C4-2B (cell line): ENCODE measurements around the gene SAMHD1.

Experiments
- H3K27ac ChIP-seq: fragments of 450-650 bp; 2 replicates; pipeline ENCODE4 v1.5.1; 2017
- CTCF ChIP-seq: fragments of 450-650 bp; conservative IDR thresholded peaks from 2 replicates; pipeline ENCODE4 v1.5.1; 2017; ENCODE audit warnings: mild to moderate bottlenecking
- ZFX ChIP-seq: fragments of 450-650 bp; IDR thresholded peaks from 2 replicates; pipeline ENCODE4 v1.6.1; 2017

SAMHD1 gene

GRCh38 chr20:36988494-36988966, 37.0 kb upstream of the SAMHD1 start:
- H3K27ac ChIP-seq = peak overlapping the region; percentile 7; the same call in 1 of the 2 replicates
- TF ChIP-seq CTCF = no peak
- no peak for TF ChIP-seq ZFX

- H3K27ac ChIP-seq = no peak overlapping the region
- TF ChIP-seq CTCF (no peak), ZFX (no peak)
Measured at GRCh38 chr20:36984257-36984638, 32.7 kb upstream of the SAMHD1 start.

DNA sequence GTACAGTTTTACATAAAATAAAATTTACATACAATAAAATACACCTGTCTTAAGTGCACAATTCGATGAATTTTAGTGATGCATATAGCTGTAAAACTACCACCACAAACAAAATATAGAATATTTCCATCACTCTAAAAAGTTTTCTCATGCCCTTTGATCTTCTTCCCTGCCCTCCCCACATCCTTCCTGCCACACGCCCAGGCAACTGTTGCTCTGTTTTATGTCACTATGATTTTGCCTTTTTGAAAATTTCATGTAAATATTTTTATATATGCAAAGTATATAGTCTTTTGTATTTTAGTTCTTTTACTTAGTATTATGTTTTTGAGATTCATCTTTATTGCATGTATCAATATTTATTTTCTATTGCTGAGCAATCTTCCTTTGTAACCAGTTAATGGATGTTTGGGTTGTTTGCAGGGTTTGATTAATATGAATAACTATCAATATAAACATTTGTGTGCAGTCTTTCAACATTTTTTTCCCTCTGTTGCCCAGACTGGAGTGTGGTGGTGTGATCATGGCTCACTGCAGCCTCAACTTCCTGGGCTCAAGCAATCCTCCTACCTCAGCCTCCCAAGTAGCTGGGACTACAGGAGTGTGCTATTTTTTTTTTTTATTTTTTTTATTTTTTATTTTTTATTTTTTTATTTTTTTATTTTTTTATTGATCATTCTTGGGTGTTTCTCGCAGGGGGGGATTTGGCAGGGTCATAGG, 23.8 kb upstream of the SAMHD1 start:
- TF ChIP-seq ZFX (no peak), CTCF (no peak)
- no peak overlapping the region for H3K27ac ChIP-seq

DNA sequence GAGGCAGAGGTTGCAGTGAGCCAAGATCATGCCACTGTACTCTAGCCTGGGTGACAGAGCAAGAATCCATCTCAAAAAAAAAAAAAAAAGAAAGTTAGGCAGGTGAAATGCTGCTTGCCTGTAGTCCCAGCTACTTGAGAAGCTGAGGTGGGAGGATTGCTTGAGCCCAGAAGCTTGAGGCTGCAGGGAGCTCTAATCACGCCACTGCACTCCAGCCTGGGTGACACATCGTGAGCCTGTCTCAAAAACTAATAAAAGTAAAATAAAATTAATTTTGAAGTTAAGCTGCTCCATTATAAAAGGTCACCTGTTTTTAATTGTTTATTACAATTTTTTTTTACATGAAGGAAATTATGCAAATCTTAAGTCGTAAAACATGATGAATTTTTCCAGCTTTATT, 23.2 kb upstream of the SAMHD1 start:
- TF ChIP-seq CTCF (no peak), ZFX (no peak)
- H3K27ac ChIP-seq = no peak overlapping the region

DNA sequence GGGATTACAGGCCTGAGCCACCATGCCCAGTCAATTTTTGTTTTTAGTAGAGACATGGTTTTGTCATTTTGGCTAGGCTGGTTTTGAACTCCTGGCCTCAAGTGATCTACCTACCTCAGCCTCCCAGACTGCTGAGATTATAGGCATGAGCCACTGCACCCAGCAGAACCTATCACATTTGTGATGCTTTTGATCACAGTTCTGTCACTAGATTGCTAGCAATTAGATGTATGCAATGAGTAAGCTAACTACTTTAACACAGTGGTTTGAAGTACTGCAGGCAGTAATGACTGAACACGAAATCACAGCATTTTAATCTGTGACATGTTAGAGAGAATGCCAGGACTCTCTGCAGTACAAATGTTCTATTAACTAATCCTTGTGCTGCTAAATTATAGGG, 19.6 kb upstream of the SAMHD1 start:
- no peak overlapping the region for H3K27ac ChIP-seq
- TF ChIP-seq ZFX = no peak
- no peak for TF ChIP-seq CTCF

DNA sequence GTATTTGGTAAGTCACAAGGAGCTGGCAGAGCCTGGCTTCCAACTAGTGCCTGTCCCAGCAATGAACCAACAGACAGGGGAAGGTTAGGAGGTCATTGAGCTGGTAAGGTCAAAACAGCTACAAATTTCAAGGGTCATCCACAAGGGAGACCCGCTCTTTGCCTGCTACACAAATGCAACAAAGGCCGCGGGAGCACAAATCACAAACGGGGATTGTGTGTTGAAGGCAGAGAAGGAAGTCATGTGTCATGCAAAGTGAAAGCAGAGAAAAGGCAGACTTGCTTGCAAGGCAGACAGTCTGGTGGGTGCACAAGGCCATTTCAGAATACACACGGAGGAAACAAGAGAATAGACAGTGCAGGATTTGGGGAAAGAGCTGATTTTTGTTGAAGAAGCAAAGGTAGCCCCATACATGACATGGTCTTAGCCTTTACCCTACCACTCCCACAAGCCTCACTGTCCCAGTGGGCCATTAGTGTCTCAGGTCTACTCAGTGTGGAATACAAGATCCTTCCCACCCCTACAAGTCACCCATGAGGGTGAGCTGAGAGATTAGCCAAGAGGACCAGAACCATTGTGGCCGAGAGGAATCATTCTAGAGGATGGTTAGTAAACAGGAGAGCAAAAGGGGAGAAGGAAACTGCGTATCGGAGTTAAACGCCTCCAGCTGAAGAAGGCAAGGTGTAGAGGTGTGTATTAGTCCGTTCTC, 18.1 kb upstream of the SAMHD1 start:
- TF ChIP-seq CTCF (no peak), ZFX (no peak)
- H3K27ac ChIP-seq = no peak overlapping the region

- H3K27ac ChIP-seq = no peak overlapping the region
- no peak for TF ChIP-seq ZFX
- TF ChIP-seq CTCF = no peak
Measured at GRCh38 chr20:36969051-36969450, 17.5 kb upstream of the SAMHD1 start.
